HepG2 (cell line): ENCODE results near the gene ABCB8. TPM values are rescaled to one million over a fixed set of nuclear protein-coding genes. Genes with fewer than 3 reads are reported as not detected.

Source experiments
- CBX5 ChIP-seq: sonication (generic); formaldehyde crosslinking; IDR thresholded peaks from 2 replicates; pipeline ENCODE4 v1.4.0; 2020; ENCODE audit warnings: missing genetic modification reagents, borderline replicate concordance
- ETV6 ChIP-seq: sonication (generic); formaldehyde crosslinking; conservative IDR thresholded peaks from 2 replicates; pipeline ENCODE4 v1.4.0; 2020; ENCODE audit warnings: missing genetic modification reagents
- KAT7 ChIP-seq: IDR thresholded peaks from 2 replicates; pipeline ENCODE4 v1.6.1; 2018; ENCODE audit warnings: borderline replicate concordance, missing compliant biosample characterization
- KMT2B ChIP-seq: IDR thresholded peaks from 2 replicates; pipeline ENCODE4 v1.6.1; 2016; ENCODE audit warnings: missing genetic modification reagents, missing compliant biosample characterization
- MEIS1 ChIP-seq: sonication (generic); formaldehyde crosslinking; IDR thresholded peaks from 2 replicates; pipeline ENCODE4 v1.9.0; 2021; ENCODE audit warnings: mild to moderate bottlenecking, missing genetic modification reagents, moderate library complexity, borderline replicate concordance
- MTA1 ChIP-seq: sonication (generic); formaldehyde crosslinking; IDR thresholded peaks from 2 replicates; pipeline ENCODE4 v1.4.0; 2020; ENCODE audit warnings: missing genetic modification reagents, mild to moderate bottlenecking, borderline replicate concordance
- NFKBIZ ChIP-seq: IDR thresholded peaks from 2 replicates; pipeline ENCODE4 v1.6.1; 2018; ENCODE audit warnings: missing genetic modification reagents, missing compliant biosample characterization
- POLR2G ChIP-seq: fragments of 200-400 bp; formaldehyde crosslinking; IDR thresholded peaks from 2 replicates; pipeline ENCODE4 v1.6.1; 2018; ENCODE audit warnings: mild to moderate bottlenecking, low read depth, low read length, moderate library complexity
- SPEN ChIP-seq: sonication (generic); formaldehyde crosslinking; IDR thresholded peaks from 2 replicates; pipeline ENCODE4 v1.5.1; 2020; ENCODE audit warnings: low read depth, mild to moderate bottlenecking, missing genetic modification reagents
- ZNF569 ChIP-seq: sonication (generic); formaldehyde crosslinking; IDR thresholded peaks from 2 replicates; pipeline ENCODE4 v1.5.0; 2020; ENCODE audit warnings: mild to moderate bottlenecking, missing genetic modification reagents, moderate library complexity, borderline replicate concordance
- polyA plus RNA-seq, 8 experiments: library from polyadenylated mRNA; depleted of rRNA in 3 of 8; stranded (reverse) in 7 of 8; unstranded in 1 of 8; fragments of >200 nt; fragmentation: Illumina TruSeq in 4 of 8; extraction: Trizol in 4 of 8; gene quantifications; 2 replicates each; pipeline versions ENCODE4 v1.2.1 to v1.2.3, GENCODE V29; 2011 to 2016; ENCODE audit warnings: low read depth in 4 of 8, missing spikeins in 1 of 8, mixed read lengths in 1 of 8; ENCODE audit not compliant: insufficient read depth in 1 of 8
- total RNA-seq, 5 experiments: library from RNA; depleted of rRNA; stranded (reverse); fragments of >200 nt; fragmentation: Illumina TruSeq; extraction: Trizol; gene quantifications; 2 replicates each; pipeline ENCODE4 v1.2.3, GENCODE V29; 2016; ENCODE audit warnings: low read depth in 1 of 5
- TF ChIP-seq, protein P1 (sequence below): sonication (generic); formaldehyde crosslinking; IDR thresholded peaks from 2 replicates; pipeline ENCODE4 v1.4.0; 2020; ENCODE audit warnings: missing genetic modification reagents, borderline replicate concordance
- TF ChIP-seq, protein P2 (sequence below): sonication (generic); formaldehyde crosslinking; IDR thresholded peaks from 2 replicates; pipeline ENCODE4 v1.5.0; 2020; ENCODE audit warnings: mild to moderate bottlenecking, missing genetic modification reagents, borderline replicate concordance
- TF ChIP-seq, protein P3 (sequence below): sonication (generic); formaldehyde crosslinking; IDR thresholded peaks from 2 replicates; pipeline ENCODE4 v1.8.0; 2022; ENCODE audit warnings: mild to moderate bottlenecking, missing genetic modification reagents; ENCODE audit not compliant: insufficient replicate concordance
- TF ChIP-seq, protein P4 (sequence below): sonication (generic); formaldehyde crosslinking; IDR thresholded peaks from 2 replicates; pipeline ENCODE4 v1.4.0; 2020; ENCODE audit warnings: missing genetic modification reagents, borderline replicate concordance

Gene ABCB8
- total and polyA plus RNA-seq, 2 of the 13 experiments (the other 11 are each of a cell fraction or from before 2014, with no cell fraction given), result 6.6 to 16.7 TPM

DNA sequence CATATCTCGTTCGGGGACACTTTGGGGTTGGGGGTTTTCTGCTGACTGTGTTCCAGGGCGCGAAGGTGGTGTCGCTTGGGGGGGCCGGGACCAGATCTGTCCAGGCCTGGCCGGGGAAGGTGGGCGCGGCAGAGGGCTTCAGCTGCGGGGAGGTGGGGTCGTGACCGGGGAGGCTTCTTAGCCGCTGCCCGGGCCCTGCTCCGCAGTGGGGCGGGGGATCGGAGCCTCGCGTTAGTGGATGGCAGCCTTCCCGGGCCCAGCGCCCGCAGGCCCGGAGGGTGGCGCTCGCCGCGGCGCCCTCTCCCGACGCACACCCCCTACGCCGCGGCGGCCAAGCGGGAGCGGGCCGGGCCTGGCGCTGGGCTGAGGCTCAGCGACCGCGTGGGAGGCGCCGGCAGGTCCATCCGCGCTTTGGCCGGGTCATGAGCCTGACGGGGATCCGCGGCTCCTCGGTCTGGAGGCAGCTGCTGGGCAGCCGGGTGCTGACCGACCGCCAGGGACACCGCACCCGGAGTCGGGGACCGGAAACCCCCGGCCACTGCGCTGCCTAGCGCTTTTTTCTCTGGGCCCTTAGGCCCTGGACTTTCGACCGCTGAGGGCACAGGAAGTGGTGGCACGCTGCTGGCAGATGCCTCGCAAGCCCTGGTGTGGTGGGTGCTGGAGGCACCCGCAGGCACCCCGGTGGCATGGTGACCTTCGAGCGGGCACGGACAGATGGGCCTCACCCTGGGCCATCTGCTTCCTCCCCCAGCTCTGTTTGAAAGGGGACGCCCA lies 59.2 kb downstream of the ABCB8 start (continued):
- TF ChIP-seq, protein P1, sequence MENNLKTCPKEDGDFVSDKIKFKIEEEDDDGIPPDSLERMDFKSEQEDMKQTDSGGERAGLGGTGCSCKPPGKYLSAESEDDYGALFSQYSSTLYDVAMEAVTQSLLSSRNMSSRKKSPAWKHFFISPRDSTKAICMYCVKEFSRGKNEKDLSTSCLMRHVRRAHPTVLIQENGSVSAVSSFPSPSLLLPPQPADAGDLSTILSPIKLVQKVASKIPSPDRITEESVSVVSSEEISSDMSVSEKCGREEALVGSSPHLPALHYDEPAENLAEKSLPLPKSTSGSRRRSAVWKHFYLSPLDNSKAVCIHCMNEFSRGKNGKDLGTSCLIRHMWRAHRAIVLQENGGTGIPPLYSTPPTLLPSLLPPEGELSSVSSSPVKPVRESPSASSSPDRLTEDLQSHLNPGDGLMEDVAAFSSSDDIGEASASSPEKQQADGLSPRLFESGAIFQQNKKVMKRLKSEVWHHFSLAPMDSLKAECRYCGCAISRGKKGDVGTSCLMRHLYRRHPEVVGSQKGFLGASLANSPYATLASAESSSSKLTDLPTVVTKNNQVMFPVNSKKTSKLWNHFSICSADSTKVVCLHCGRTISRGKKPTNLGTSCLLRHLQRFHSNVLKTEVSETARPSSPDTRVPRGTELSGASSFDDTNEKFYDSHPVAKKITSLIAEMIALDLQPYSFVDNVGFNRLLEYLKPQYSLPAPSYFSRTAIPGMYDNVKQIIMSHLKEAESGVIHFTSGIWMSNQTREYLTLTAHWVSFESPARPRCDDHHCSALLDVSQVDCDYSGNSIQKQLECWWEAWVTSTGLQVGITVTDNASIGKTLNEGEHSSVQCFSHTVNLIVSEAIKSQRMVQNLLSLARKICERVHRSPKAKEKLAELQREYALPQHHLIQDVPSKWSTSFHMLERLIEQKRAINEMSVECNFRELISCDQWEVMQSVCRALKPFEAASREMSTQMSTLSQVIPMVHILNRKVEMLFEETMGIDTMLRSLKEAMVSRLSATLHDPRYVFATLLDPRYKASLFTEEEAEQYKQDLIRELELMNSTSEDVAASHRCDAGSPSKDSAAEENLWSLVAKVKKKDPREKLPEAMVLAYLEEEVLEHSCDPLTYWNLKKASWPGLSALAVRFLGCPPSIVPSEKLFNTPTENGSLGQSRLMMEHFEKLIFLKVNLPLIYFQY (CRISPR knock-in tag), result no peak; the same call in 1 of the 2 replicates
- TF ChIP-seq, protein P2, sequence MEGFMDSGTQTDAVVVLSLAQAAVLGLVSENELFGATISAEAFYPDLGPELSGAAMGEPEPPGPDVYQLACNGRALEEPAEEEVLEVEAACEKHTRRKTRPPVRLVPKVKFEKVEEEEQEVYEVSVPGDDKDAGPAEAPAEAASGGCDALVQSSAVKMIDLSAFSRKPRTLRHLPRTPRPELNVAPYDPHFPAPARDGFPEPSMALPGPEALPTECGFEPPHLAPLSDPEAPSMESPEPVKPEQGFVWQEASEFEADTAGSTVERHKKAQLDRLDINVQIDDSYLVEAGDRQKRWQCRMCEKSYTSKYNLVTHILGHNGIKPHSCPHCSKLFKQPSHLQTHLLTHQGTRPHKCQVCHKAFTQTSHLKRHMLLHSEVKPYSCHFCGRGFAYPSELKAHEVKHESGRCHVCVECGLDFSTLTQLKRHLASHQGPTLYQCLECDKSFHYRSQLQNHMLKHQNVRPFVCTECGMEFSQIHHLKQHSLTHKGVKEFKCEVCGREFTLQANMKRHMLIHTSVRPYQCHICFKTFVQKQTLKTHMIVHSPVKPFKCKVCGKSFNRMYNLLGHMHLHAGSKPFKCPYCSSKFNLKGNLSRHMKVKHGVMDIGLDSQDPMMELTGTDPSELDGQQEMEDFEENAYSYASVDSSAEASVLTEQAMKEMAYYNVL (CRISPR knock-in tag), result no peak; the same call in 1 of the 2 replicates
- TF ChIP-seq, protein P3, sequence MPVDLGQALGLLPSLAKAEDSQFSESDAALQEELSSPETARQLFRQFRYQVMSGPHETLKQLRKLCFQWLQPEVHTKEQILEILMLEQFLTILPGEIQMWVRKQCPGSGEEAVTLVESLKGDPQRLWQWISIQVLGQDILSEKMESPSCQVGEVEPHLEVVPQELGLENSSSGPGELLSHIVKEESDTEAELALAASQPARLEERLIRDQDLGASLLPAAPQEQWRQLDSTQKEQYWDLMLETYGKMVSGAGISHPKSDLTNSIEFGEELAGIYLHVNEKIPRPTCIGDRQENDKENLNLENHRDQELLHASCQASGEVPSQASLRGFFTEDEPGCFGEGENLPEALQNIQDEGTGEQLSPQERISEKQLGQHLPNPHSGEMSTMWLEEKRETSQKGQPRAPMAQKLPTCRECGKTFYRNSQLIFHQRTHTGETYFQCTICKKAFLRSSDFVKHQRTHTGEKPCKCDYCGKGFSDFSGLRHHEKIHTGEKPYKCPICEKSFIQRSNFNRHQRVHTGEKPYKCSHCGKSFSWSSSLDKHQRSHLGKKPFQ (CRISPR knock-in tag), result peak; percentile 22
- TF ChIP-seq ZNF569 (no peak), ETV6 (no peak), SPEN (CRISPR knock-in tag) (peak; percentile 32; the same call in 1 of the 2 replicates), MEIS1 (peak; percentile 70; the same call in 1 of the 2 replicates), CBX5 (CRISPR knock-in tag) (no peak), MTA1 (CRISPR knock-in tag) (0 out of 2 replicates have a peak, but pooled peaks have one; percentile 28), POLR2G (peak; percentile 53; the same call in 1 of the 2 replicates), KAT7 (CRISPR knock-in tag) (peak; percentile 86), KMT2B (CRISPR knock-in tag) (no peak; the same call in 1 of the 2 replicates), NFKBIZ (no peak)
- TF ChIP-seq, protein P4, sequence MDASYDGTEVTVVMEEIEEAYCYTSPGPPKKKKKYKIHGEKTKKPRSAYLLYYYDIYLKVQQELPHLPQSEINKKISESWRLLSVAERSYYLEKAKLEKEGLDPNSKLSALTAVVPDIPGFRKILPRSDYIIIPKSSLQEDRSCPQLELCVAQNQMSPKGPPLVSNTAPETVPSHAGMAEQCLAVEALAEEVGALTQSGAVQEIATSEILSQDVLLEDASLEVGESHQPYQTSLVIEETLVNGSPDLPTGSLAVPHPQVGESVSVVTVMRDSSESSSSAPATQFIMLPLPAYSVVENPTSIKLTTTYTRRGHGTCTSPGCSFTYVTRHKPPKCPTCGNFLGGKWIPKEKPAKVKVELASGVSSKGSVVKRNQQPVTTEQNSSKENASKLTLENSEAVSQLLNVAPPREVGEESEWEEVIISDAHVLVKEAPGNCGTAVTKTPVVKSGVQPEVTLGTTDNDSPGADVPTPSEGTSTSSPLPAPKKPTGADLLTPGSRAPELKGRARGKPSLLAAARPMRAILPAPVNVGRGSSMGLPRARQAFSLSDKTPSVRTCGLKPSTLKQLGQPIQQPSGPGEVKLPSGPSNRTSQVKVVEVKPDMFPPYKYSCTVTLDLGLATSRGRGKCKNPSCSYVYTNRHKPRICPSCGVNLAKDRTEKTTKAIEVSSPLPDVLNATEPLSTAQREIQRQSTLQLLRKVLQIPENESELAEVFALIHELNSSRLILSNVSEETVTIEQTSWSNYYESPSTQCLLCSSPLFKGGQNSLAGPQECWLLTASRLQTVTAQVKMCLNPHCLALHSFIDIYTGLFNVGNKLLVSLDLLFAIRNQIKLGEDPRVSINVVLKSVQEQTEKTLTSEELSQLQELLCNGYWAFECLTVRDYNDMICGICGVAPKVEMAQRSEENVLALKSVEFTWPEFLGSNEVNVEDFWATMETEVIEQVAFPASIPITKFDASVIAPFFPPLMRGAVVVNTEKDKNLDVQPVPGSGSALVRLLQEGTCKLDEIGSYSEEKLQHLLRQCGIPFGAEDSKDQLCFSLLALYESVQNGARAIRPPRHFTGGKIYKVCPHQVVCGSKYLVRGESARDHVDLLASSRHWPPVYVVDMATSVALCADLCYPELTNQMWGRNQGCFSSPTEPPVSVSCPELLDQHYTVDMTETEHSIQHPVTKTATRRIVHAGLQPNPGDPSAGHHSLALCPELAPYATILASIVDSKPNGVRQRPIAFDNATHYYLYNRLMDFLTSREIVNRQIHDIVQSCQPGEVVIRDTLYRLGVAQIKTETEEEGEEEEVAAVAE (CRISPR knock-in tag), result no peak
